CD4-positive, alpha-beta memory T cell (primary cell): ENCODE measurements around the gene RNF212B. TPM values are rescaled to one million over a fixed set of nuclear protein-coding genes. Genes with fewer than 3 reads are reported as not detected.
"Not testable (repeated sequence)": the region's sequence is repeated elsewhere in the genome, so short reads cannot be mapped to it uniquely, and the experiment has no call there.

Experiments
- CTCF ChIA-PET: fragments of 350-600 bp; sonication (Branson Sonifier 250); formaldehyde crosslinking; loops from one replicate; lab custom pipeline; 2021; ENCODE audit warnings: inconsistent platforms; ENCODE audit not compliant: partially characterized antibody; lab: Charles Lee
- POLR2A ChIA-PET: fragments of 350-600 bp; sonication (Branson Sonifier 250); formaldehyde crosslinking; loops from one replicate; lab custom pipeline; 2021; ENCODE audit not compliant: partially characterized antibody; lab: Charles Lee
- DNase-seq, 5 donors: peaks; one replicate each; pipeline versions ENCODE4 v3.0.0 to v3.0.0-alpha.2; 2020 to 2022; ENCODE audit warnings: mixed read lengths in 1 of 5
- H3K27ac ChIP-seq: one replicate; pipeline ENCODE4 v1.7.0; 2013; ENCODE audit warnings: low read depth, low read length
- H3K27me3 ChIP-seq: 2 replicates; pipeline ENCODE4 v1.7.0; 2013; ENCODE audit warnings: mild to moderate bottlenecking, low read length, moderate library complexity; ENCODE audit not compliant: insufficient read depth
- H3K36me3 ChIP-seq: 2 replicates; pipeline ENCODE4 v1.7.0; 2013; ENCODE audit warnings: mild to moderate bottlenecking, low read length, moderate library complexity; ENCODE audit not compliant: insufficient read depth
- H3K4me1 ChIP-seq: 2 replicates; pipeline ENCODE4 v1.7.0; 2013; ENCODE audit warnings: mild to moderate bottlenecking, low read length, moderate library complexity; ENCODE audit not compliant: insufficient read depth
- H3K4me3 ChIP-seq, 2 donors: one replicate each; pipeline ENCODE4 v1.7.0; 2013; ENCODE audit warnings: low read length in 2 of 2, mild to moderate bottlenecking in 1 of 2
- H3K9me3 ChIP-seq, 2 donors: one replicate each; pipeline ENCODE4 v1.7.0; 2013; ENCODE audit warnings: low read length in 2 of 2, control low read depth in 1 of 2; ENCODE audit not compliant: control insufficient read depth in 1 of 2
- H3K27ac Mint-ChIP-seq, 7 donors: one replicate each; pipeline ENCODE4 v1.8.0; 2020 to 2021; ENCODE audit warnings: mixed read lengths in 7 of 7, mild to moderate bottlenecking in 6 of 7, inconsistent platforms in 3 of 7, moderate library complexity in 3 of 7
- H3K27me3 Mint-ChIP-seq, 2 donors: one replicate each; pipeline ENCODE4 v1.8.0; 2020 to 2021; ENCODE audit warnings: mixed read lengths in 2 of 2
- H3K36me3 Mint-ChIP-seq, 2 donors: one replicate each; pipeline ENCODE4 v1.8.0; 2020 to 2021; ENCODE audit warnings: mixed read lengths in 2 of 2, inconsistent platforms in 1 of 2, mild to moderate bottlenecking in 1 of 2
- H3K4me1 Mint-ChIP-seq, 4 donors: one replicate each; pipeline ENCODE4 v1.8.0; 2020 to 2021; ENCODE audit warnings: mixed read lengths in 4 of 4, mild to moderate bottlenecking in 1 of 4
- H3K4me3 Mint-ChIP-seq, 8 donors: one replicate each; pipeline ENCODE4 v1.8.0; 2020 to 2021; ENCODE audit warnings: mixed read lengths in 8 of 8, mild to moderate bottlenecking in 7 of 8, moderate library complexity in 6 of 8, inconsistent platforms in 3 of 8
- H3K9me3 Mint-ChIP-seq, 8 donors: one replicate each; pipeline ENCODE4 v1.8.0; 2020 to 2021; ENCODE audit warnings: mixed read lengths in 8 of 8, mild to moderate bottlenecking in 5 of 8, inconsistent platforms in 3 of 8, moderate library complexity in 1 of 8
- intact Hi-C: fragments of 100-400 bp; cut with micrococcal nuclease; formaldehyde crosslinking; loops from one replicate; pipeline ENCODE4 v1.15.1; 2023
- polyA plus RNA-seq, 2 donors: library from polyadenylated mRNA; unstranded; fragments of 300-500 nt; fragmentation: Illumina TruSeq; gene quantifications; one replicate each; pipeline ENCODE4 v1.2.3, GENCODE V29; 2021
- total RNA-seq, 2 experiments: library from RNA; stranded (reverse); gene quantifications; one replicate each; pipeline ENCODE4 v1.2.3, GENCODE V29; 2021

RNF212B gene
- total and polyA plus RNA-seq, 4 experiments from 2014 or later = not detected

GRCh38 chr14:23258256-23258655 is 20.5 kb downstream of the RNF212B start:
- ChIA-PET CTCF (interaction anchor here (1.3 to 3.5 kb wide), 2 partner anchors 14 to 122 kb away, joined by 5 to 13 read pairs; no protein-coding TSS in a partner anchor), POLR2A (interaction anchor here (0.6 kb wide), 1 partner anchor 83 kb away, joined by 3 read pairs; no protein-coding TSS in a partner anchor)
- peaks cover 26 to 38% of the 10 kb centered on the region in 2 donors for H3K27me3 Mint-ChIP-seq
- H3K36me3 Mint-ChIP-seq = no peaks in the 10 kb centered on the region
- H3K4me3 Mint-ChIP-seq = no peak overlapping the region
- no peak for DNase-seq
- no peak overlapping the region for H3K4me3 ChIP-seq
- no peaks in the 10 kb centered on the region for H3K9me3 Mint-ChIP-seq
- no peaks in the 10 kb centered on the region for H3K9me3 ChIP-seq
- no peak overlapping the region for H3K27ac ChIP-seq
- H3K27me3 ChIP-seq = no peaks in the 10 kb centered on the region
- H3K4me1 ChIP-seq = no peaks in the 10 kb centered on the region
- H3K36me3 ChIP-seq = no peaks in the 10 kb centered on the region
- intact Hi-C loops = no loop called here
- no peaks in the 10 kb centered on the region for H3K4me1 Mint-ChIP-seq
- peak overlapping the region in 1 of 7 donors; percentile 2 for H3K27ac Mint-ChIP-seq

GRCh38 chr14:23259426-23259825 is 21.7 kb downstream of the RNF212B start:
- H3K4me3 Mint-ChIP-seq = no peak overlapping the region
- Histone ChIP-seq H3K4me1 (no peaks in the 10 kb centered on the region), H3K9me3 (no peaks in the 10 kb centered on the region), H3K27ac (no peak overlapping the region), H3K27me3 (no peaks in the 10 kb centered on the region), H3K4me3 (no peak overlapping the region), H3K36me3 (no peaks in the 10 kb centered on the region)
- no peak for DNase-seq
- intact Hi-C loops = no loop called here
- H3K36me3 Mint-ChIP-seq = no peaks in the 10 kb centered on the region
- H3K4me1 Mint-ChIP-seq = no peaks in the 10 kb centered on the region
- peaks cover 26 to 40% of the 10 kb centered on the region in 2 donors for H3K27me3 Mint-ChIP-seq
- no peaks in the 10 kb centered on the region for H3K9me3 Mint-ChIP-seq
- CTCF ChIA-PET = interaction anchor here (1.5 to 3.5 kb wide), 2 partner anchors 120 to 123 kb away, joined by 4 to 13 read pairs; no protein-coding TSS in a partner anchor
- POLR2A ChIA-PET = no interaction called here
- H3K27ac Mint-ChIP-seq = no peak overlapping the region

- intact Hi-C loops, H3K4me1 Mint-ChIP-seq, H3K4me3 ChIP-seq, H3K9me3 ChIP-seq, H3K27ac ChIP-seq, DNase-seq, H3K27me3 ChIP-seq, H3K9me3 Mint-ChIP-seq, POLR2A ChIA-PET, H3K27ac Mint-ChIP-seq, H3K4me1 ChIP-seq, H3K4me3 Mint-ChIP-seq, H3K36me3 Mint-ChIP-seq, H3K36me3 ChIP-seq: not testable (repeated sequence)
- CTCF ChIA-PET = interaction anchor here (1.5 to 3.5 kb wide), 2 partner anchors 119 to 122 kb away, joined by 4 to 13 read pairs; no protein-coding TSS in a partner anchor
- peaks cover 27 to 43% of the 10 kb centered on the region in 2 donors for H3K27me3 Mint-ChIP-seq
Measured at GRCh38 chr14:23260849-23261248, 23.1 kb downstream of the RNF212B start.

- Mint-ChIP-seq H3K4me3 (no peak overlapping the region), H3K4me1 (no peaks in the 10 kb centered on the region), H3K36me3 (no peaks in the 10 kb centered on the region), H3K27ac (no peak overlapping the region), H3K9me3 (no peaks in the 10 kb centered on the region), H3K27me3 (peaks cover 1 to 7% of the 10 kb centered on the region in 2 donors)
- H3K9me3 ChIP-seq = no peaks in the 10 kb centered on the region
- no peaks in the 10 kb centered on the region for H3K4me1 ChIP-seq
- no peak for DNase-seq
- CTCF ChIA-PET = interaction anchor here (0.8 to 1.7 kb wide), 3 partner anchors 23 to 111 kb away, joined by 3 to 7 read pairs (median 3); no protein-coding TSS in a partner anchor
- H3K4me3 ChIP-seq = no peak overlapping the region
- intact Hi-C loops = no loop called here
- no peak overlapping the region for H3K27ac ChIP-seq
- H3K27me3 ChIP-seq = no peaks in the 10 kb centered on the region
- POLR2A ChIA-PET = interaction anchor here (1.1 to 1.2 kb wide), 2 partner anchors 8 to 20 kb away, joined by 3 read pairs; no protein-coding TSS in a partner anchor
- H3K36me3 ChIP-seq = no peaks in the 10 kb centered on the region
Measured at GRCh38 chr14:23269193-23269592, 31.5 kb downstream of the RNF212B start.

- H3K4me3 ChIP-seq = no peak overlapping the region
- CTCF ChIA-PET = interaction anchor here (0.6 to 1.0 kb wide), 2 partner anchors 103 to 192 kb away, joined by 3 read pairs; no protein-coding TSS in a partner anchor
- Mint-ChIP-seq H3K4me1 (peaks cover 0 to 6% (median 2%) of the 10 kb centered on the region in 4 donors), H3K4me3 (no peak overlapping the region), H3K27ac (peak overlapping the region in 3 of 7 donors; percentile 1 to 27 (median 13)), H3K36me3 (peaks cover 8% of the 10 kb centered on the region in 2 donors), H3K9me3 (no peaks in the 10 kb centered on the region), H3K27me3 (no peaks in the 10 kb centered on the region)
- peaks cover 8% of the 10 kb centered on the region for H3K36me3 ChIP-seq
- H3K27me3 ChIP-seq = no peaks in the 10 kb centered on the region
- no peaks in the 10 kb centered on the region for H3K4me1 ChIP-seq
- no peak overlapping the region for H3K27ac ChIP-seq
- H3K9me3 ChIP-seq = no peaks in the 10 kb centered on the region
- intact Hi-C loops = no loop called here
- POLR2A ChIA-PET = interaction anchor here (2.5 kb wide), 1 partner anchor 10 kb away, joined by 9 read pairs; the partner anchor contains the start of gene HOMEZ
- DNase-seq = no peak
Measured at GRCh38 chr14:23275412-23275811, 37.7 kb downstream of the RNF212B start.

GRCh38 chr14:23277189-23277588 is 39.5 kb downstream of the RNF212B start:
- Mint-ChIP-seq H3K27ac (no peak overlapping the region), H3K27me3 (no peaks in the 10 kb centered on the region), H3K9me3 (no peaks in the 10 kb centered on the region), H3K4me1 (peaks cover 3 to 6% (median 5%) of the 10 kb centered on the region in 4 donors), H3K36me3 (peaks cover 8 to 10% of the 10 kb centered on the region in 2 donors), H3K4me3 (no peak overlapping the region)
- H3K4me3 ChIP-seq = no peak overlapping the region
- intact Hi-C loops = no loop called here
- H3K36me3 ChIP-seq = peaks cover 8% of the 10 kb centered on the region
- H3K27me3 ChIP-seq = no peaks in the 10 kb centered on the region
- CTCF ChIA-PET = interaction anchor here (0.5 to 1.6 kb wide), 5 partner anchors 9 to 50 kb away, joined by 3 to 5 read pairs (median 4); partner anchors contain the start of gene HOMEZ
- DNase-seq = no peak
- H3K9me3 ChIP-seq = no peaks in the 10 kb centered on the region
- H3K4me1 ChIP-seq = no peaks in the 10 kb centered on the region
- no peak overlapping the region for H3K27ac ChIP-seq
- POLR2A ChIA-PET = interaction anchor here (0.8 to 1.1 kb wide), 2 partner anchors 8 to 9 kb away, joined by 3 read pairs; partner anchors contain the start of gene HOMEZ

- intact Hi-C loops, H3K36me3 Mint-ChIP-seq, H3K4me1 ChIP-seq, H3K27me3 Mint-ChIP-seq, H3K4me3 ChIP-seq, H3K9me3 Mint-ChIP-seq, DNase-seq, H3K36me3 ChIP-seq, H3K9me3 ChIP-seq, H3K4me3 Mint-ChIP-seq, H3K27ac Mint-ChIP-seq, H3K27ac ChIP-seq, H3K27me3 ChIP-seq, H3K4me1 Mint-ChIP-seq: not testable (repeated sequence)
- ChIA-PET POLR2A (interaction anchor here (1.1 kb wide), 1 partner anchor 9 kb away, joined by 3 read pairs; no protein-coding TSS in a partner anchor), CTCF (interaction anchor here (0.7 to 1.5 kb wide), 5 partner anchors 8 to 99 kb away, joined by 3 to 7 read pairs (median 5); partner anchors contain the start of genes CMTM5 and HOMEZ)
Measured at GRCh38 chr14:23277928-23278327, 40.2 kb downstream of the RNF212B start.
